ENCODE results near the gene CRACR2A. TPM values are rescaled to one million over a fixed set of nuclear protein-coding genes. Genes with fewer than 3 reads are reported as not detected.

Gene CRACR2A
- total and polyA plus RNA-seq, 2 of the 4 experiments (the other 2 are of a cell fraction), result 0.54 to 0.60 TPM

- H2AK5ac ChIP-seq (ENCODE audit: low read depth, low read length), result no peak overlapping the region
- no peak overlapping the region for H2BK120ac ChIP-seq (ENCODE audit: low read depth, low read length)
- H3K27me3 ChIP-seq (ENCODE audit: control insufficient read depth, insufficient read depth, low read length), result no peaks in the 10 kb centered on the region
- no peak overlapping the region for H2AFZ ChIP-seq (replicated peaks; ENCODE audit: low read length, poor library complexity)
- H4K5ac ChIP-seq (ENCODE audit: low read depth, low read length), result no peak overlapping the region
- no peak overlapping the region for H3K56ac ChIP-seq (ENCODE audit: extremely low read depth, insufficient read depth, low read length)
- H3K36me3 ChIP-seq (ENCODE audit: control insufficient read depth, insufficient read depth, low read length), result no peaks in the 10 kb centered on the region
- TF ChIP-seq CEBPB (IDR thresholded peaks at IDR 0.05; ENCODE audit: low read depth, low read length), result no peak
- TF ChIP-seq CHD1 (IDR thresholded peaks at IDR 0.05; ENCODE audit: low read depth, low read length), result no peak
- TF ChIP-seq BHLHE40 (IDR thresholded peaks at IDR 0.05; ENCODE audit: low read depth, low read length), result no peak
- TF ChIP-seq POLR2A (IDR thresholded peaks at IDR 0.05; ENCODE audit: low read depth, low read length), result no peak
- no peak for TF ChIP-seq ELK1 (IDR thresholded peaks at IDR 0.05; ENCODE audit: borderline replicate concordance, low read depth, low read length)
- TF ChIP-seq MXI1 (IDR thresholded peaks at IDR 0.05; ENCODE audit: borderline replicate concordance, low read depth, low read length), result no peak
- no peak for TF ChIP-seq RCOR1 (IDR thresholded peaks at IDR 0.05; ENCODE audit: insufficient replicate concordance, low read length)
- no peak for TF ChIP-seq RFX5 (IDR thresholded peaks at IDR 0.05; ENCODE audit: low read depth, low read length)
- TF ChIP-seq NFE2L2 (IDR thresholded peaks at IDR 0.05; ENCODE audit: low read depth, low read length), result no peak
- ChIA-PET CTCF (no interaction called here), POLR2A (ENCODE audit: unreplicated experiment) (no interaction called here)
- no peak overlapping the region for H3K4me2 ChIP-seq (ENCODE audit: low read depth, low read length)
- no peak for ATAC-seq (ENCODE audit: low read depth)
- BruUV-seq (replicated peaks), result no TSS peak
- H4K20me1 ChIP-seq (ENCODE audit: insufficient read depth, low read length), result no peaks in the 10 kb centered on the region
- H2BK5ac ChIP-seq (ENCODE audit: low read depth, low read length, poor library complexity, severe bottlenecking), result no peak overlapping the region
- no peak overlapping the region for H4K91ac ChIP-seq (ENCODE audit: insufficient read depth, low read depth, low read length)
- H2BK15ac ChIP-seq (ENCODE audit: low read depth, low read length), result no peak overlapping the region
- dilution Hi-C loops (cut with HindIII; ENCODE audit: low sequenced_read_pairs, unreplicated experiment) (no loop called here), intact Hi-C loops (cut with micrococcal nuclease) (no loop called here), in situ Hi-C loops (cut with MboI; ENCODE audit: low sequenced_read_pairs) (no loop called here)
- no peak overlapping the region for H4K8ac ChIP-seq (ENCODE audit: low read depth in 2 of 2, low read length in 2 of 2)
- no peaks in the 10 kb centered on the region for H3K9me3 ChIP-seq (ENCODE audit: control insufficient read depth, insufficient read depth, low read length)
- H3K9ac ChIP-seq (ENCODE audit: low read depth, low read length), result no peak overlapping the region
- no peak overlapping the region for H3K18ac ChIP-seq (ENCODE audit: low read depth, low read length)
- H3K79me1 ChIP-seq (ENCODE audit: low read depth in 1 of 2, low read length in 2 of 2), result no peaks in the 10 kb centered on the region
- no peak overlapping the region for H2BK20ac ChIP-seq (ENCODE audit: low read depth, low read length)
- H3K4me3 ChIP-seq (ENCODE audit: insufficient read depth, low read depth, low read length), result no peak overlapping the region
- H3K23ac ChIP-seq (ENCODE audit: low read depth, low read length), result no peak overlapping the region
- no peak overlapping the region for H3K27ac ChIP-seq (ENCODE audit: insufficient read depth, low read length)
- no peaks in the 10 kb centered on the region for H3K4me1 ChIP-seq (ENCODE audit: control insufficient read depth, insufficient read depth, low read length)
- WGBS, 2 experiments (ENCODE audit: extremely low coverage in 2 of 2, insufficient read length in 1 of 2), result no CpG with 5 or more reads among the region's 1 CpG
- H3K14ac ChIP-seq (replicated peaks; ENCODE audit: low read depth, low read length), result no peak overlapping the region
- no peak for DNase-seq
- no peak overlapping the region for H3K4ac ChIP-seq (ENCODE audit: low read depth, low read length)
- H3K9me1 ChIP-seq (ENCODE audit: insufficient read depth, low read length), result no peaks in the 10 kb centered on the region
- no peak overlapping the region for H2AK9ac ChIP-seq (replicated peaks; ENCODE audit: low read depth, low read length, poor library complexity)
These were observed 186.9 kb downstream of the CRACR2A start for GRCh38 chr12:3565985-3566384.

Small RNA genes within 50 kb of the gene (microRNA-seq; reads per million reads assigned to microRNA genes)
- not detected for gene RNU6-174P (ENCODE audit: insufficient read depth, insufficient read length)

Small RNA genes within 50 kb of the gene (small RNA-seq; reads per million reads assigned to genes)
- gene RNU6-174P, result 0 reads per million in 5 experiments

Other genes starting within 250 kb of the CRACR2A start
- 1.7 and 1.8 TPM in 2 replicates for gene PARP11, start 120.3 kb upstream of the CRACR2A start, total RNA-seq (2012; rRNA removed)
- gene PARP11, start 120.3 kb upstream of the CRACR2A start, polyA plus RNA-seq (2012; rRNA removed), result 1.8 and 3.0 TPM in 2 replicates

Measured in IMR-90 (cell line).